Brain pericyte (primary cell): Measurements from ENCODE around the gene FKRP.
"Not testable (repeated sequence)": the region's sequence is repeated elsewhere in the genome, so short reads cannot be mapped to it uniquely, and the experiment has no call there.

Experiments used
- DNase-seq: peaks from one replicate; pipeline ENCODE4 v3.0.0-alpha.2; 2012; ENCODE audit warnings: low read depth, low spot score

FKRP gene

GRCh38 chr19:46755853-46756543 lies 10.1 kb downstream of the FKRP start:
- no peak for DNase-seq

GRCh38 chr19:46756544-46756888 lies 10.7 kb downstream of the FKRP start:
- no peak for DNase-seq

- DNase-seq: no peak
Observed at GRCh38 chr19:46759206-46759605, 13.3 kb downstream of the FKRP start.

GRCh38 chr19:46759817-46760333 lies 14.0 kb downstream of the FKRP start:
- DNase-seq: no peak

GRCh38 chr19:46760363-46760762 lies 14.5 kb downstream of the FKRP start:
- no peak for DNase-seq

- DNase-seq: not testable (repeated sequence)
Observed at GRCh38 chr19:46760897-46761296, 15.0 kb downstream of the FKRP start.

GRCh38 chr19:46761418-46761831 lies 15.6 kb downstream of the FKRP start:
- DNase-seq: no peak

GRCh38 chr19:46762245-46762890 lies 16.5 kb downstream of the FKRP start:
- DNase-seq: no peak

- DNase-seq: no peak
Observed at GRCh38 chr19:46764817-46765291, 19.0 kb downstream of the FKRP start.

GRCh38 chr19:46766569-46767317 lies 20.9 kb downstream of the FKRP start:
- no peak for DNase-seq

GRCh38 chr19:46768746-46769145 lies 22.9 kb downstream of the FKRP start:
- DNase-seq: not testable (repeated sequence)

- DNase-seq: no peak
Observed at GRCh38 chr19:46772170-46773017, 26.5 kb downstream of the FKRP start.

GRCh38 chr19:46773018-46773399 lies 27.2 kb downstream of the FKRP start:
- no peak for DNase-seq

GRCh38 chr19:46775642-46776258 lies 29.9 kb downstream of the FKRP start:
- DNase-seq: no peak

- no peak for DNase-seq
Observed at GRCh38 chr19:46776927-46777911, 31.4 kb downstream of the FKRP start.

- not testable (repeated sequence) for DNase-seq
Observed at GRCh38 chr19:46777956-46778645, 32.2 kb downstream of the FKRP start.

GRCh38 chr19:46782355-46783019 lies 36.6 kb downstream of the FKRP start:
- DNase-seq: no peak

- no peak for DNase-seq
Observed at GRCh38 chr19:46783670-46784069, 37.8 kb downstream of the FKRP start.
